WI38 (cell line): ENCODE measurements around the gene PIGX.

ENCODE experiments used
- H3K4me3 ChIP-seq: 2 replicates; pipeline ENCODE4 v1.5.1; 2011; ENCODE audit warnings: low read depth, mild to moderate bottlenecking, control low read depth, low read length
- TF ChIP-seq, protein P1 (sequence below): IDR thresholded peaks from 2 replicates; pipeline ENCODE4 v1.5.1; 2012; ENCODE audit warnings: low read depth, mild to moderate bottlenecking, control low read depth, low read length

Gene PIGX

DNA sequence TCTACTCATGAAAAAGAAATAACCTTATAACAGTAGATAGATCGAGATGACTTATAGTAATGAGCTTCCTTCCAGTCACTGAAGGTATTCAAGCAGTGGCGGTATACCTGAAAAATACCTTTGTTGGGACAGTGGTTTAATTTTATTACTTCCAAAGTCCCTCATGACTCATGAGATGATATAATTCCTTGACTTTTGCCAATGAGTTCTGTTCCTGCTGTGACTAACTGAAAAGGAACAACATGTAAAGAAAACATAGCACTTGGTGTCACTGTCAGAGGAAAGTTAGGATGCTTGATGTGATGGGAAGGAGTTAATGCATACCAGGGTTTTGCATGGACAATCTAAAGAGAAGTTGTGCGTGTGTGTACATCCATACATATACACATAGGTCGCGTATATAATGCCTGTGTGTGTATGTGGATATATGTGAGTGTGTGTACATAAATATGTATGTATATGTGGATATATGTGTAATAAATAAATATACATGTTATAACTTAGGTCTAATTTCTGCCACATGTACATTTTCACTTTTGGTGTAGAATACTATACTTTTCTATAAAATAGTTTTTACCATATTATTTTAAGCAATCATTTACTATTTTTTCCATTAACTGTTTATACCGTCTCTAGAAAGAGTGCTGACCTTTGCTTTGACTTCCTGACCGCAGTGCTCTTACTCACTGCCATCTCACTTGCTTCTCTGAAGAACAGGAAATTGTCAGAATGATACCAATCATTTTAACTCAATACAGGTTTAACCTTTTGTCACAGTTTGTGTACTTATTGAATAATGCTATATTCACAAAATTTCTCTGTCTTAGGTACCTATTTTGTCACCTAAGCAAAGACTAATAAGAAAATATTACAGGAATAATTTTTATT is 14.9 kb downstream of the PIGX start:
- TF ChIP-seq, protein P1, sequence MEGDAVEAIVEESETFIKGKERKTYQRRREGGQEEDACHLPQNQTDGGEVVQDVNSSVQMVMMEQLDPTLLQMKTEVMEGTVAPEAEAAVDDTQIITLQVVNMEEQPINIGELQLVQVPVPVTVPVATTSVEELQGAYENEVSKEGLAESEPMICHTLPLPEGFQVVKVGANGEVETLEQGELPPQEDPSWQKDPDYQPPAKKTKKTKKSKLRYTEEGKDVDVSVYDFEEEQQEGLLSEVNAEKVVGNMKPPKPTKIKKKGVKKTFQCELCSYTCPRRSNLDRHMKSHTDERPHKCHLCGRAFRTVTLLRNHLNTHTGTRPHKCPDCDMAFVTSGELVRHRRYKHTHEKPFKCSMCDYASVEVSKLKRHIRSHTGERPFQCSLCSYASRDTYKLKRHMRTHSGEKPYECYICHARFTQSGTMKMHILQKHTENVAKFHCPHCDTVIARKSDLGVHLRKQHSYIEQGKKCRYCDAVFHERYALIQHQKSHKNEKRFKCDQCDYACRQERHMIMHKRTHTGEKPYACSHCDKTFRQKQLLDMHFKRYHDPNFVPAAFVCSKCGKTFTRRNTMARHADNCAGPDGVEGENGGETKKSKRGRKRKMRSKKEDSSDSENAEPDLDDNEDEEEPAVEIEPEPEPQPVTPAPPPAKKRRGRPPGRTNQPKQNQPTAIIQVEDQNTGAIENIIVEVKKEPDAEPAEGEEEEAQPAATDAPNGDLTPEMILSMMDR = no peak
- H3K4me3 ChIP-seq = no peak overlapping the region

DNA sequence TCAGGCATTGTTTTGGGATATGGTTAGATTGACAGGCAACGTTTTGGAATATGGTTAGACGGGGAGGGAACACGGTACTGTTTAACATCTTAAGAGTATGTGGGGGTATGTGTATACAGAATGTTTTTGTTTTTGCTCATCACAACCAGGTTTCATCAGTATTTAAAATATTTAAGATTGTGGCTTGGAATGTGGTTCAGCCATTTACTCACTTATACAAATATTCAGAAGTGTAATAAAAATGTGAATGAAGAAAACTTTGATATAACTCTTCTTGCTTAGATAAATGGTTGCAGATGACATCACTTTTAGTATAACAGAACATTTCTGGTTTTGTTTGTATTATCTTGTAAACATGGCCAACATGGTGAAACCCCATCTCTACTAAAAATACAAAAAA is 23.6 kb downstream of the PIGX start:
- no peak overlapping the region for H3K4me3 ChIP-seq
- TF ChIP-seq, protein P1 = no peak

DNA sequence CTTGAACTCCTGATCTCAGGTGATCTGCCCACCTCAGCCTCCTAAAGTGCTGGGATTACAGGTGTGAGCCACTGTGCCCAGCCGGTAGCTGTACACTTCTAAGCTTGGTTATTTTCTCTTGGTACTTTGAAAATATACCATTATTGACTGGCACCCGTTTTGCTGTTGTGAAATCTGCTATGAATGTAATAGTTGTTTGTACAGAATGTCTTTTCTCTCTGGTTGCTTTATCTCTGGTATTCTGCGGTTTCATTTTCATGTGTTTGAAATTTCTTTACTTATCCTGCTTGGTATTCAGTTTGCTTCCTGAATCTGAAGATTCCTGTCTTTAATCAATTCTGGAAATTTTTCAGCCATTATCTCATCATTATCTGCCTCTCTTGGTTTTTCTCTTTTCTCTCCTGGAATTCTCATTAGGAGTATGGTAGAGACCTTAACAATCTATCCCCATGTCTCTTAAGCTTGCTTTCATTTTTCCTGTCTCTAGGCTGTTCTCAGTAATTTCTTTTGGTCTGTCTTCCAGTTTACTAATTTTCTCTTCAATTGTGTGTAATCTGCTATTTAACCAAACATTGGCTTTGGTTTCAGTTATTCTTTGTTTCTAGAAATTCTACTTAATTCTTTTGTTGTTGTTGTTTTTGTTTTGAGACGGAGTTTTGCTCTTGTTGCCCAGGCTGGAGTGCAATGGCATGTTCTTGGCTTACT is 24.6 kb downstream of the PIGX start:
- H3K4me3 ChIP-seq = no peak overlapping the region
- TF ChIP-seq, protein P1 = no peak

DNA sequence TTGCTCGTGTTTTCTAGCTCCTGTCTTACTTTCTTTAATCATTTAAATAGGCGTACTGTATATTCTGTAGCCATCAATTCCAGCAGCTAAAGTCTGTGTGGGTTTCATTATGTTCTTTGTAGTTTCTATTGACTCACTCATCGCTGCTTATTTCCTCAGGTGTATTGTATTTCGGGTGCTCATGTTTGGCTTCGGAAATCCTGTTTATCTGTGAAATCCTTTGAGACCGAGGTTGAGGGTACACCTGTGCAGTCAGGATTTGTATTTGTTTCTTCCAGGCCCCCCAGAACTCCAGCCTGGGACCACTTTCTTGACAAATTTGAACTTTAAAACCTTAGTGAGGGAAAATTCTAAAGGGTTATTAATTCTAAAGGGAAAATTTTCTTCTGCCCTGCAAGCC is 25.5 kb downstream of the PIGX start:
- TF ChIP-seq, protein P1 = no peak
- H3K4me3 ChIP-seq = no peak overlapping the region

- TF ChIP-seq, protein P1 = no peak
- H3K4me3 ChIP-seq = peak within 1 kb of the TSS; percentile 94
Measured at GRCh38 chr3:196739671-196740480, 27.7 kb downstream of the PIGX start, which contains the start of gene PAK2. Gene PAK2 (plus strand): TSS chr3:196739857. CDS start chr3:196782647, 42,790 bp downstream.

DNA sequence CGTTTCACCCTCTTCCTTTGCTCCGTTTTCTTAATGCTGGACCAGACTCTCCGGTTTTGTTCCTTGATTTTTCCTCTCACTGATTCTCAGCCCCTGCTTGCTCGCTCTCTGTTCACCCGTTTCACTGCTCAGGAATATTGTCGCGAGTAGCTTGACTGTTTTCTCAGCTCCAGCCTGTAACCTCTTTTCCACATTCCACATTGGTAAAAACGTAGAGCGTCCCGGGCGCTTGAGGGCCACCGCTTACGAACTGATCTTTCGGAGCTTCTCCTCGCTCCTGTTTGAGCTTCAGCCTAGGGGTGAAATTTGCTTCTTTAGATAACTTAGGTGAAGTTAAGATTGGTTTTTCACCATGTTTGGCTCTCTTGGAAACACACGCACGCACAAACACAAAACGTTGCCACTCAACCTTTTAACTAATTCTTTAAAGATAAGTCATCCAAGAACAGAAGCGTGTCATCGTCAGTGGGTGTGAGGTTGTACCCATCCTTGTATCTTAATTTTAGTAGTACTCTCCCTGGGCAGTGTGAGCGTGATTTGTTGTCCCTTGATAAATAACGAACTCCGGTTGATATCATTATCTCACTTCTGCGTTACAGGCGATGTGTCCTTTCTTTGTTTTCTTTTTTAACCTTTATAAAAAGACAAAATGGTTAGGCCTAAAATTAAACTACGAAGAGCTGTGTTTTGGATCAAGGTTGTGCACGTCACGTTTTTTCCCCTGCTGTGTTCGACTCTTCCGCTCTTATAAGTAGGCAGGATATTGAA is 28.5 kb downstream of the PIGX start:
- peak overlapping the region; percentile 94 for H3K4me3 ChIP-seq
- TF ChIP-seq, protein P1 = no peak
